ENCODE measurements around the gene ARMC3. TPM values are rescaled to one million over a fixed set of nuclear protein-coding genes. Genes with fewer than 3 reads are reported as not detected.

ARMC3 gene
- total RNA-seq, 1 donor from 2014 or later: 0.23 TPM

DNA sequence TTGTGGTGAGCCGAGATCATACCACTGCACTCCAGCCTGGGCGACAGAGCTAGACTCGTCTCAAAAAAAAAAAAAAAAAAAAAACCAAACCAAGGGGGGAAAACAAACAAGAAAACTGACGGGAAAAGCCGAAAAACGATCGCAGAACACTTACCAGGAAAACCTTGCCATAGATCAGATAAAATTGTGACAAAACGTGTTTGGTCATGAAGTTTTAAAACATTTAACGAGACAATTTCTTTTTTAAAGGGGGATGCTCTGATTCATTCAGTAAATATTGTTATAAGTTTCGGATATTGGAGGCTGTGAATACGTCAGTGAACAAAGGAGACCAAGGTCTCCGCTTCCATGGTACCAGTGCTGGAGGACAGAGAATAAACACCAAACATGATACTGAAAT lies 77.3 kb downstream of the ARMC3 start:
- H3K4me3 ChIP-seq (ENCODE audit: insufficient read depth, low read depth, low read length): no peak overlapping the region
- peaks cover 2% of the 10 kb centered on the region for H3K27me3 ChIP-seq (ENCODE audit: insufficient read depth, low read length)
- TF ChIP-seq, protein P1, sequence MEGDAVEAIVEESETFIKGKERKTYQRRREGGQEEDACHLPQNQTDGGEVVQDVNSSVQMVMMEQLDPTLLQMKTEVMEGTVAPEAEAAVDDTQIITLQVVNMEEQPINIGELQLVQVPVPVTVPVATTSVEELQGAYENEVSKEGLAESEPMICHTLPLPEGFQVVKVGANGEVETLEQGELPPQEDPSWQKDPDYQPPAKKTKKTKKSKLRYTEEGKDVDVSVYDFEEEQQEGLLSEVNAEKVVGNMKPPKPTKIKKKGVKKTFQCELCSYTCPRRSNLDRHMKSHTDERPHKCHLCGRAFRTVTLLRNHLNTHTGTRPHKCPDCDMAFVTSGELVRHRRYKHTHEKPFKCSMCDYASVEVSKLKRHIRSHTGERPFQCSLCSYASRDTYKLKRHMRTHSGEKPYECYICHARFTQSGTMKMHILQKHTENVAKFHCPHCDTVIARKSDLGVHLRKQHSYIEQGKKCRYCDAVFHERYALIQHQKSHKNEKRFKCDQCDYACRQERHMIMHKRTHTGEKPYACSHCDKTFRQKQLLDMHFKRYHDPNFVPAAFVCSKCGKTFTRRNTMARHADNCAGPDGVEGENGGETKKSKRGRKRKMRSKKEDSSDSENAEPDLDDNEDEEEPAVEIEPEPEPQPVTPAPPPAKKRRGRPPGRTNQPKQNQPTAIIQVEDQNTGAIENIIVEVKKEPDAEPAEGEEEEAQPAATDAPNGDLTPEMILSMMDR (IDR thresholded peaks at IDR 0.05; ENCODE audit: insufficient read depth, low read depth, low read length): no peak
- no peak for TF ChIP-seq EZH2 (IDR thresholded peaks at IDR 0.05; ENCODE audit: insufficient read depth, low read length)
- no peaks in the 10 kb centered on the region for H3K36me3 ChIP-seq (ENCODE audit: insufficient read depth, low read length)
- Mint-ChIP-seq H3K27me3 (ENCODE audit: low read depth, unreplicated experiment) (peaks cover 22% of the 10 kb centered on the region), H3K4me3 (ENCODE audit: unreplicated experiment) (no peak overlapping the region), H3K27ac (ENCODE audit: unreplicated experiment) (no peak overlapping the region), H3K36me3 (ENCODE audit: low read depth, unreplicated experiment) (no peaks in the 10 kb centered on the region), H3K4me1 (ENCODE audit: low read depth, unreplicated experiment) (no peaks in the 10 kb centered on the region), H3K9me3 (ENCODE audit: unreplicated experiment) (no peaks in the 10 kb centered on the region)
- no peaks in the 10 kb centered on the region for H4K20me1 ChIP-seq (ENCODE audit: insufficient read depth, low read length)
- no peak overlapping the region for H3K27ac ChIP-seq (ENCODE audit: low read depth, low read length)
- no peak overlapping the region for H3K9ac ChIP-seq (ENCODE audit: low read length)
- FAIRE-seq (no peak), DNase-seq (ENCODE audit: low read depth) (no peak)
- no peaks in the 10 kb centered on the region for H3K79me2 ChIP-seq (ENCODE audit: insufficient read depth, low read length)
- H3K4me2 ChIP-seq (ENCODE audit: low read length): no peak overlapping the region
- no peak overlapping the region for H2AFZ ChIP-seq (ENCODE audit: low read depth, low read length)
- H3K4me1 ChIP-seq (ENCODE audit: insufficient read depth, low read length): no peaks in the 10 kb centered on the region
- no peaks in the 10 kb centered on the region for H3K9me3 ChIP-seq (ENCODE audit: insufficient read depth, low read depth, low read length)

DNA sequence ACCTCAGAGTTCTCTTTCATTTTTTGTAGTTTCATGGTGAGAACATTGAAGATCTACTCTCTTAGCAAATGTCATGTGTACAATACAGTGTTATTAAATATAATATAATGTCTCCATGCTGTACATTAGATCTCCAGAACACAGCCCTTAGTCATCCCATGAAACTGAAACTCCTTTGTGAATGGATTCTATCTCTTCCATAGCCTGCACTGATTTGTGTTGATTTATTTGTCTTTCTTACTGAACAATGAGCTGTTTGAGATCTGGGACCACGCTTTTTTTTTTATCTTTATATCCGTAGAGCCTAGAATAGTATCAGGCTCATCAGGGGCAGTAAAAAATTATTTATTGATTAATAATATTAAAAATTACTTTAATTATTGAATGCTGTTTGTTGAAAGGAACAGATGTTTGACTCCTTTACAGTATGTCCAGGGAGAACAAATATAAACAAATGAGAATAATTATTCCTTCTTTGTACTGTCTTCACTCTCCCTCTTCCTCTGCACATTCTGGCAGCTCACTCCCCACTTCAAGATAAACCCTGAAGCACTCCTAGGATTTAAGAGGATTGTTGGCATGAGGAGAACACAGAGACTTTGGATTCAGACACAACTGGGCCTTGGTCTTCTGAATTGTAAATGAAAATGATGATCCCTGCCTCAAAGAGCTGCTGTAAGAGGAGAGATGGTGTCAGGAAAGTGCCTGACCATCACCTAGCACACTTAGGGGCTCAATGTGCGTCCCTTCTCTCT lies 85.9 kb downstream of the ARMC3 start:
- no peak overlapping the region for H3K27ac Mint-ChIP-seq (ENCODE audit: unreplicated experiment)
- peaks cover 7% of the 10 kb centered on the region for H3K27me3 Mint-ChIP-seq (ENCODE audit: low read depth, unreplicated experiment)

More for the DNA sequence above, 85.9 kb downstream of the ARMC3 start:
- Histone ChIP-seq H3K9me3 (ENCODE audit: insufficient read depth, low read depth, low read length) (no peaks in the 10 kb centered on the region), H3K27ac (ENCODE audit: low read depth, low read length) (no peak overlapping the region), H3K4me1 (ENCODE audit: insufficient read depth, low read length) (no peaks in the 10 kb centered on the region), H3K27me3 (ENCODE audit: insufficient read depth, low read length) (no peaks in the 10 kb centered on the region), H3K4me2 (ENCODE audit: low read length) (no peak overlapping the region), H3K36me3 (ENCODE audit: insufficient read depth, low read length) (no peaks in the 10 kb centered on the region), H3K79me2 (ENCODE audit: insufficient read depth, low read length) (no peaks in the 10 kb centered on the region), H4K20me1 (ENCODE audit: insufficient read depth, low read length) (no peaks in the 10 kb centered on the region), H3K9ac (ENCODE audit: low read length) (no peak overlapping the region), H2AFZ (ENCODE audit: low read depth, low read length) (no peak overlapping the region), H3K4me3 (ENCODE audit: insufficient read depth, low read depth, low read length) (no peak overlapping the region)
- no peaks in the 10 kb centered on the region for H3K36me3 Mint-ChIP-seq (ENCODE audit: low read depth, unreplicated experiment)
- TF ChIP-seq, protein P1 (IDR thresholded peaks at IDR 0.05; ENCODE audit: insufficient read depth, low read depth, low read length): no peak
- TF ChIP-seq EZH2 (IDR thresholded peaks at IDR 0.05; ENCODE audit: insufficient read depth, low read length): no peak
- DNase-seq (ENCODE audit: low read depth): no peak
- H3K4me1 Mint-ChIP-seq (ENCODE audit: low read depth, unreplicated experiment): no peaks in the 10 kb centered on the region
- no peaks in the 10 kb centered on the region for H3K9me3 Mint-ChIP-seq (ENCODE audit: unreplicated experiment)
- no peak for FAIRE-seq
- no peak overlapping the region for H3K4me3 Mint-ChIP-seq (ENCODE audit: unreplicated experiment)

Measured in astrocyte (in vitro differentiated cells and primary cell).